ENCODE results near the gene NFATC2.

GRCh38 chr20:51350941-51351631, 191.4 kb downstream of the NFATC2 start:
- TF ChIP-seq CTCF (IDR thresholded peaks at IDR 0.05), result no peak
- no peak for TF ChIP-seq POLR2A (IDR thresholded peaks at IDR 0.05)
- no peak for TF ChIP-seq EP300 (IDR thresholded peaks at IDR 0.05)
